GM18508 (cell line): ENCODE results near the gene NEURL1B.
"Not testable (repeated sequence)": the region's sequence is repeated elsewhere in the genome, so short reads cannot be mapped to it uniquely, and the experiment has no call there.

Source experiments
- ATAC-seq: cut with Tn5 transposase; IDR thresholded peaks from one replicate; pipeline ENCODE4 v1.9.1; 2021; ENCODE audit warnings: moderate number of reproducible peaks; ENCODE audit not compliant: insufficient read depth, unreplicated experiment

Gene NEURL1B

DNA sequence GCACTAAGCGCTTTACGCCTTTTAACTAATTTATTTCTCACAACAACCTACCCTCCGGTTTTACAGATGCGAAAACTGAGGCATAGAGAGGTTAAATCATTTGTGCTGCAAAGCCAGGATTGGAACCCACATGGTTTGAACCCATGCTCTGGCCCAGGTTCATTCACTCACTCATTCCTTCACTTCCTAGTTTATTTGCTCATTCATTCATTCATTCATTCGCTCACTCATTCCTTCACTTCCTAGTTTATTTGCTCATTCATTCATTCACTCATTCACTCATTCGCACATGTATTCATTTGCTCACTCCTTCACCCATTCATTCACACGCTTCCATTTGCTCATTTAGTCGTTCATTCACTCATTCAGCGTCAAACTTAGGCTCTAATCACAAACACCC lies 29.4 kb downstream of the NEURL1B start:
- ATAC-seq = no peak

DNA sequence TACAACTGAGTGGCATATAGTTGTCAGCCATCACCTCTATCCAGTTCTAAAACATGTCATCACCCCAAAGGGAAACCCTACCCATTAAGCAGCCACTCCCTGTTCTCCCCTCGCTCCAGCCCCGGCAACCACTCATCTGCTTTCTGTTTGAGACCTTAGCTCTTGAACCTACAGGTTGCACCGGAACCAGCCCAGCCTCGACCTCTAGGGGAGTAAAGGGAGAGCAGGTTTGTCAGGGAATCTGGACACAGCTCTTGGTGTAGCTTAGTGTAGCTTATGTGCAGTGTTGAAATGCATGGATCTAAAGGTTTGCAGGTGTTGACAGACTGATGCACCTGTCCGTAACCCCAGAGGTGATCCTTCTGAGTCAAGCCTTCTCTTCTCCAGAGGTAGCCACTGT lies 30.0 kb downstream of the NEURL1B start:
- ATAC-seq = no peak

DNA sequence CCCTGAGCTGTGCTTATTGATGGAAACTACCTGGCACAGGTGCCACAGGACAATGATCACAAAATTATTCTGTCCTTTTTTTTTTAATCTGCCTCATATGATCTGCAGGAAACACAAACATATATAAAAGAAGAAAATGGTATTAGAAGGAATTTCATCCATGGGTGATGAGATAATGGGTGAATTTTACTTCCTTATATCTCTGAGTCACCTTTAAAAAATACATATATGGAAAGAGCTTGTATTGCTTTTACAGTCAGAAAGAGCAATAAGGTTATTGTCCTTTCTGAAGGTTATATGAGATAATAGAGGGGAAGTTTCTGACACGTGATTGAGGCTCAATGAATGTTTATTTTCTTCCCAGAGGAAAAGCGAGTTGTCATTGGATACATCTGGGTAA lies 31.6 kb downstream of the NEURL1B start:
- ATAC-seq = no peak

DNA sequence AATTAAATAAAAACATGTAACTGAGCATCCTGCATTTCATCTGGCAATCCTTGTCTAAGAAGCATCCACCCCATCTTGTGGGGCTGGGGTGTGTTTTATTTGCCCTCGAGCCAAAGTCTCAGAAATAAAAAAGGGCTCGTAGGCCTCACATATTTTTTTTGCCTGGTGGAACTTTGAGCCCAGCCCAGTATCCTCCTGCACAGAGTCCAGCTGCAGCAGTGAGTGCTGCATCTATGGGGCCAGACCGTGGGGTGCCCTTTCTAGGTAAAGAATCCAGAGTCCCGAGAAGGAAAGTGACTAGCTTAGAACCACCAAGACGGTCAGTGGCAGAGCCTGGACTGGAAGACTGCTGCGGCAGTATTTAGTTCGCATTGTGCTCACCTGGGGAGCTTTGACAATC lies 33.1 kb downstream of the NEURL1B start:
- ATAC-seq = no peak

DNA sequence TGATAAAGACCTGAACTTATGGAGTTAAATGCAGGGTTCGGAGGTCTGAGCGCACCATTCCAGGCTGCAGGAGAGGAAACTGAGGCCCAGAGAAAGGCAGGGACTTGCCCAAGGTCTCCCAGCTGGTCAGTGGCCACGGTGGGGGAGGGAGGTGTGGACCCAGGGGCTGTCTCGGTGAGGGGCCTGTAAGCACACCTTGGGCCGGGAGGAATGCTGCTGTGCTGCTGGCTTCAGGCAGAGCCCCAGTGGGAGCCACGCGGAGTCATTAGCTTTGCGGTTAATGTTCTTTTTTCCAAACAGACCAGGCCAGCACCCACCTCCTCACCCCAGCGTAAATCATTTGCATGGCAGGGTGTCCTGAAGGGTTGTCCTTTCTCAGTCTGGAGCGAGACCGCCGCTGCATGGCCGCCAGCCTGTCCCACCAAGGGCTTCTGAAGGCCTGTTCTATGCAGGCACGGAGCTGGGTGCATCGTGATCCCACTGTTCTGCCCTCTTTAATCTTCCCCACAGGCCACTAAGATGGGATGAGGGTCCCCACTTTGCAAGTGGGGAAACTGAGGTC lies 35.9 kb downstream of the NEURL1B start:
- no peak for ATAC-seq

DNA sequence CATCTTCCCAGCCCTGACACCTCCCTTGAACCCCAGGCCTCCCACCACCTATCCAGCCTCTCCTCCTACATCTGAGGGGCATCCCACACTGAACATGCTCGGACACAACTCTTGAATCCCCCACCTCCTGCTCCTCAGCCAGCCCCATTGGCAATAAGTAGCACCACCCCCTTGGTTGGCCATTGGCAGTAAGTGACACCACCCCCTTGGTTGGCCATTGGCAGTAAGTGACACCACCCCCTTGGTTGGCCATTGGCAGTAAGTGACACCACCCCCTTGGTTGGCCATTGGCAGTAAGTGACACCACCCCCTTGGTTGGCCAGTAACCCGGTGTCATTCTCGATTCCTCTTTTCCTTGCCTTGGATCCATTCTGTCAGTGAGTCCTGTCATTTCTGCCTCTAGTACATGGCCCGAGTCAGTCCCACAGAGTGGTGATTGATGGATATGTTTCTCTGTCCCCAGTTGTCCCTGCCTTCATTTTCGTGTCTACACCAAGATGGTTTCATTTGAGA lies 37.4 kb downstream of the NEURL1B start:
- not testable (repeated sequence) for ATAC-seq

DNA sequence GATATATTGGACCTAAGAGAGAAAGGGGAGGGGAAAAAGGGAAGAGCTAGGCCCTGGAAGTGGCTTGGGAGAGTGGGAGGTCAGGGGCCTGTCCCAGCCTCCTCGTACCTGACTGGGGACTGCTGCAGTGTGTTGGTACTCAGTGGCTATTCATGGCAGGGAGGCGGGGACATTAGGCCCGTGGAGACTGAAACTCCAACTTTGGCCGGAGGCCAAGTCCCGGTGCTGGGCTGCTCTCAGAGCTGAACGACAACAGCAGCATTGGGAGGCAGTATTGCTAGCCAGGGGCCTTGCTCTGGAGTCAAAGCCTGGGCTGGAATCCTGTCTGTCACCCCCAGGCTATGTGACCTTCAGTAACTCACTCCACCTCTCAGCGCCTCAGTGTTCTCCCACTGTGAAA lies 37.8 kb downstream of the NEURL1B start:
- ATAC-seq = no peak

DNA sequence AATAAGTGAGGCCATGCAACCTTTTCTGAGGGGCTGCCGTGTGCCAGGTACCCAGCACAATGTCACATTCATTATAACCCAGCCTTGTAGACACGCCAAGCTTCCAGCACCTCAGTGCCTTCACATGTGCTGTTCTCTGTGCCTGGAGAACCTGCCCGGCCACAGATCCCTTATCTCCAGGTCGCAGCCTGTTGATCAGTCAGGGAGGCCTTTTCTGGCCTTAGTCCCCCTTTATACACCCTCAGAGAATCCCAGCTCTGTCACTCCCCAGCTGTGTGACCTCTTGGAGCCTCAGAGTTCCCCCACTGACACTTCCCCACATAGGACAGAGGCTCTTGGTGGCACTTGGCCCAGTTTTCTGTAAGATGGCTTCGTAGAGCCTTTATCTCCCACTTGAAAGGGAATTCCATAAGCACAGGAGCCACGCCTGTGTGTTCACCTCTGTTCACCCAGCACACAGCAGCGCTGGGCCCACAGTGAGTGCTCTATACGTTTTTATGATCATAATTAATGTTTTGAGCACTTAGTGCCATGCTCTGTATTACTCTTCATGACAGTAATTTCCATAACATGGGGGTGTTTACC lies 38.7 kb downstream of the NEURL1B start:
- ATAC-seq = no peak

DNA sequence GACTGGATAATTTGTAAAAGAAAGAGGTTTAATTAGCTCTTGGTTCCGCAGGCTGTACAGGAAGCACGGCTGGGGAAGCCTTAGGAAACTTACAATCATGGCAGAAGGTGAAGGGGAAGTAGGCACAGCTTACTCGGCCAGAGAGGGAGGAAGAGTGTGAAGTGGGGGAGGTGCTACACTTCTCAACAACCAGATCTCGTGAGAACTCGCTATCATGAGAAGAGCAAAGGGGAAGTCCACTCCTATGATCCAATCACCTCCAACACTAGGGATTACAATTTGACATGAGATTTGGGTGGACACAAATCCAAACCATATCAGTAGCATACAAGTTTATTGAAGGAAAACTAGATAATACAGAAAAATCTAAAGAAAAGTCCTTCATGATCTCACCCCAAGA lies 39.9 kb downstream of the NEURL1B start:
- ATAC-seq = no peak

DNA sequence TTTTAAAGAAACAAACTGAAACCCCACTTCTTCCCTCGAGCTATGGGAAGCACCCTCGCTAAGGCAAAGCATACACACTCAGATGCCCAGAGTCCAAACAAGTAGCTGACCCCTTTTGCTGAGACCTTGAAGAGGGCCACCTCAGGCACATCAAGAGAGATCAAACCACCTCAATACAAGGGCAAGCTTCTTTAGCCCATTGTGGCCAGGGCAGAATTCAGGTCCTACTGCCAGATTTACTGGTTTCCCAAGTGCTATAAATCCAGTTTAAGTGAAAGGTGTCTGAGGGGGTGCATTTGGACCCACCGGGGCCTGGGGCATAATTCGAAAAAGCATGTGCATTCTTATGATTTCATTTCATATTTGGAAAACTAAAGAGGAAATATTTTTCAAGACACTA lies 40.4 kb downstream of the NEURL1B start:
- no peak for ATAC-seq

DNA sequence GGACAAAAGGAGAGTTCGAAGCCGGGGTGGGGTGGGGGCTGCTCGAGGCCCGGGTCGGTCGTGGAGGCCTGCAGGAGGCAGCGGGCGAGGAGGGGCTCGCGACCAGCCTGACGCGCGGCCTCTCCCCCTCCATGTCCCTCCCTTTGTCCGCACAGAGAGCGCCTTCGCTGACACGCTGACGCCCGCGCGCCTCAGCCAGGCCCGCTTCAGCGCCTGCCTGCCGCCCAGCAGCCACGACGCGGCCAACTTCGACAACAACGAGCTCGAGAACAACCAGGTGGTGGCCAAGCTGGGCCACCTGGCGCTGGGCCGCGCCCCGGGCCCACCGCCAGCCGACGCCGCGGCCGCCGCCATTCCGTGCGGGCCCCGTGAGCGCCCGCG lies 42.2 kb downstream of the NEURL1B start:
- ATAC-seq = no peak

DNA sequence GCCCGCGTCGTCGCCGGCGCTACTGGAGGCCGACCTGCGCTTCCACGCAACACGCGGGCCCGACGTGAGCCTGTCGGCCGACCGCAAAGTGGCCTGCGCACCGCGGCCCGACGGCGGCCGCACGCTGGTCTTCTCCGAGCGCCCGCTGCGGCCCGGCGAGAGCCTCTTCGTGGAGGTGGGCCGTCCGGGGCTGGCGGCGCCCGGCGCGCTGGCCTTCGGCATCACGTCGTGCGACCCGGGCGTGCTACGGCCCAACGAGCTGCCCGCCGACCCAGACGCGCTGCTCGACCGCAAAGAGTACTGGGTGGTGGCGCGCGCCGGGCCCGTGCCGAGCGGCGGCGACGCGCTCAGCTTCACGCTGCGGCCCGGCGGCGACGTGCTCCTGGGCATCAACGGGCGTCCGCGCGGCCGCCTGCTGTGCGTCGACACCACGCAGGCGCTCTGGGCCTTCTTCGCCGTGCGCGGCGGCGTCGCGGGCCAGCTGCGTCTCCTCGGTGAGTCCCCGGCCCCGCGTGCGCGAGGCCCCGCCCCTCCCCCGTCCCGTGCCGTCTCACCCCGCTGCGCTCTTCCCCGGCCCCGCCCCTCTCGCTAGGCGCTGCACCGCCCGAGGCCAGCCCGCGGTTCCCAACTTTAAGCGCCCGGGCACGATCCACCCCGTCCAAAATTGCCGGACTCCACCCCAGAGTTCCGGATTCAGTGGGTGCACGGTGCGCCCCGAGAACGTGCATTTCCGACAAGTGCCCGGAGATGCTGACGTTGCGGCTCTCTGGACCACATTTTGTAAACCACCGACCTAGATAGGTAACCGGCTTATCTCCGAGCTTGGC lies 42.8 kb downstream of the NEURL1B start:
- no peak for ATAC-seq

DNA sequence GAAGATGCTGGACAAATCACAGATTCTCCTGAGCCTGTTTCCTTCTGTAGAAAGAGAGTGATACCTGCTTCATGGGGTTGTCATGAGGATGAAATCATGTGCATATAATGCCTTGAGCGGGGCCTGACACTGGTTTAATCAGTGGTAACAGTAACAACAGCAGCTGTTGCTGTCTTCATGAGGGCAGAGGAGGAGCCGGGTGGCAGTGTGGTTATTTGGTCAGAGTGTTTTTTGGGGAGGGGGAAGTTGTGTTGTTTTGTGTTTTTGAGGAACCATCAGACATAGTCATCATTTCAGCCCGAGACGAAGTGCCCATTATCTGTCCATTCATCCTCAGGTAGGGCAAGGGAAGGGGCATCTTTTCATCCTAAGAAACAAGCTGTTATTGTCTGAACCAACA lies 44.0 kb downstream of the NEURL1B start:
- ATAC-seq = no peak

DNA sequence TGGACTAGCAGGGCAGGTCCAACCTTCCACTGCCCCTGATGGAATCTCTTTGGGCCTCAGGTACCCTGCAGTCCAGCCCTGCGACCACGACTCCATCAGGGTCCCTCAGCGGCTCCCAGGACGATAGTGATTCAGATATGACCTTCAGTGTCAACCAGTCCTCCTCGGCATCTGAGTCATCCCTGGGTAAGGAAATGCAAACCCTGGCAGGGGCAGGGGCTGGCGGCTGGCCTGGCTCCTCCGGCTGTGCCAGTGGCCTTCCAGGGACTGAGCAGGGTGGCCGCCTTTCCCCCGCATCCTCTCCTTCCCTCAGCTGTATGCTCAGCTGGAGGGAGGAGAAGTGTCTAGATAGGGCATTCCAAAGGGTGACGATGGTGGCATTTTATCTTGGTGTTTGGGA lies 45.0 kb downstream of the NEURL1B start:
- no peak for ATAC-seq

DNA sequence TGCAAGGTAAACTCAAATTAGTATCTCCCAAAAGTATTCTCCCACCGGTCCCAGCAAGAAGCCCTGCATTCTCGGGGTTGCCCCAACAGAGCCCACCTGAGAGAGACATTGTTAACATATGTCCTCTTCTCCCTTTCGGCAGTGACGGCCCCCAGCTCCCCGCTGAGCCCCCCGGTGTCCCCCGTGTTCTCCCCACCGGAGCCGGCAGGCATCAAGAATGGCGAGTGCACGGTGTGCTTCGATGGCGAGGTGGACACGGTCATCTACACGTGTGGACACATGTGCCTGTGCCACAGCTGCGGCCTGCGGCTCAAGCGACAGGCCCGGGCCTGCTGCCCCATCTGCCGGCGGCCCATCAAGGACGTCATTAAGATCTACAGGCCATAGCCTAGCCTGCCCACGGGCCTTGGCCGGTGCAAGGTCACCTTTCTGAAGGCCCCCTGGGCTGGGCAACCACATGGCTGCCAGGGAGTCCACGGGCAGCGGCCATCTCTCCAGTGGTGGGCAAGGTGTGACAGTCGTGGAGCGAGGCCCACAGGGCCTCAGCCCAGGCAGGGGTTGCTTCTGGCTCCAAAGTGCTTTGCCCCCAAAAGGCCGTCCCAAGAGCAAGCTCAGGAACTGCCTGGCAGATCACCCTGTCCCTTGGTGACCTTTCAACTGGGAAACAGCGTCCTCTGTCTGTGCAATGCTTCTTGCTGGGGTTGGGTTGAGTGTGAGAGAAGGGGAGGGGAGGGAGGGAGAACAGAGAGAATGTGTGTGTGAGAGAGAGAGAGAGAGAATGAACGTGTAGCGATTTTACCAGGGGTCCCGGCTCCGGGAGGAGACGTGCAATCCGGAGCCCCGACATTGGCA lies 45.7 kb downstream of the NEURL1B start:
- ATAC-seq = no peak

DNA sequence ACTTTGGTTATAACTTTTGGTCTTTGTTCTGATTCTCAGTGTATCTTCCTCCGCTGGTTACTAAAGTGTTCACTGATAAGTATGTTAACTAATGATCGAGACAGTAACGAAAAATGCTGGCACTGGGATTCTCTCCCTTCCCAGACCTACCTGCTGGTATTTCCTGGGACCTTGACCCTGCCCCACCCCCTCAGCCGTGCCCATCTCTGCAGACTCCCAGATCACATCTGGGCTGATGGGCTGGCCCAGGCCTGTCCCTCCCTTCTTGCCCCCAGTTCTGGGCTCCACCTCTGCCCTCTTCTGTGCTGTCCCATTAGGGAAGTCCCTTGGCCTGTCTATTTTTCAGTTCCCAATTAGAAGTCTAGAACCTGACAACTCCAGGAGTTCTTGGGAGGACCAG lies 46.9 kb downstream of the NEURL1B start:
- no peak for ATAC-seq

DNA sequence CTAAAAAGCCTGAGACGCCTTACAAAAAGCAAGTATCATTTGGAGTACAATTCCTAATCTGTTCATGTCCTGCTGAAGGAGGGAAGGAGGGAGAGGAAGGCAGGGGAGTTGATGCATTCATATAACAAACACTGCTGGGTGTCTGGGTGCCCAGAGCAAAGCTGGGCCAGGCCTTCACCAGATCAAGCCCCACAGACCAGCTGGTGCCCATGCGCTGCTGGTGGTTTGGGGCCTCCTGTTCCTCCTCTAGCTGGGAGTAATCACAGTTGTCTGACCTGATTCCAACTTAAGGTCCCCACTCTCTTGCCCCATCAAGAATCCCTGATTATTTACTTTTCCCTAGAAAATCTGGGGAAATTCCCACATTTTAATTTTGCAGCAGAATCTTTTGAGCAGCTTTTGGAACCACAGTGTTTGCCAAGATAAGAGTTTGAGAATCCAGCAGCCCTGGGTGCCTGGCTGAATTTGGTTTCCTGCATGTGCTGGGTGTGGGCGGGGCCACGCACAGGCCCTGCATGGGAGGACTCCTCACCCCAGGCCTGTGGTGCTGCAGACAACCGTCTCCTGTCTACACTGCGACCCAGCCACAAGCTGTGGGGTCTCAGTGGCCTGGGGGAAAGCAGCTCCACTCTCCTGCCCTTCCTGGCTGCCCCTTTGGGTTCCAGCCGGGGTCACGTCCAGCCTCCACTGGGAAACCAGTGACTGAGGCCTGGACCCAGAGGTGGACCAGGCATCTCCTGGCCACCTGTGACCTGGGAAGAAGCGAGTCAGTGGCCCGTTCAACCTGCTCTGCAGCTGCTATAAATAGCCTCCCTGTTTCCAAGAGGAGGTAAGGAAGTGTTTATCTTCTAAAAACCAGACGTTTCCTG lies 47.5 kb downstream of the NEURL1B start:
- ATAC-seq = no peak

DNA sequence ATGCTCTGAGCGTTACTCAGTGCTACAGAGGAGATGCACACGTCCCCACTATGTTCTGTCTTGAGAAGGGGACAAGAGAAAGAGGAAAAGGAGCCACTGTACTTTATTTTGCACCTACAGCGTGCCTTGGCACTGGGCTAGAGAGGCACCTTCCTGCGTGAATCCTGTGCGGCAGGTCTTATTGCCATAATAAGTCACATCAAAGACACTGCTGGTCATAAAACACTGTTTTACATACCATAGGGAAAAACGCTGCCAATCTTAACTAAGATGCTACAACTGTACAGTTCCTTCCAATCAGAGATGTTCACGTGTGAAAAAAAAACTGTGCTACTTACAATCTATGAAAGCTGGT lies 48.1 kb downstream of the NEURL1B start:
- ATAC-seq = no peak

DNA sequence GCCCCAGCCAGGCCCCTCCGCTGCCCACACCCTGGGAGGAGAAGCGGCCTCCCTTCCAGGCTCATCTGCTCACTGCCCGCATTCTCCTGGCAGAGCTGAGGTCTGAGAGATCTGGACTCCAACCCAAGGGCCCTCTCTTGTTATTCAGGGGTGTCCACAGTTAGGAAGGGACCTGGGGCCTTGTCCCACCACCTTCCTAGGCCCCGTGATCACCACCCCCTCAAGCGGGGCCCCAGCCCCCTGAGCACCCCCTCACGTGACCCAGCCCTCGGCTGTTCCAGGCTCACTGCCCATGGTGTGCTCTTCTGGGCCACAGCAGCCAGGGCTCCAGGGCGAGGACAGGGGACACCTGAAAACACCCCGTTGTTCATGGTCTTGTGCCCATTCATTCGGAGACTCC lies 48.7 kb downstream of the NEURL1B start:
- ATAC-seq = no peak
